Vagina (tissue), 2 donors: ENCODE results near the gene PRKACG.

Experiments
- POLR2A ChIP-seq, 2 donors: fragments of 450-650 bp; IDR thresholded peaks; one replicate each; pipeline ENCODE4 v1.6.1; 2017; ENCODE audit warnings: antibody characterized with exemption in 2 of 2, mild to moderate bottlenecking in 2 of 2, moderate library complexity in 2 of 2
- POLR2AphosphoS5 ChIP-seq, 2 donors: sonication (generic); formaldehyde crosslinking; IDR thresholded peaks; one replicate each; pipeline ENCODE4 v1.9.0; 2017; ENCODE audit warnings: antibody characterized with exemption in 2 of 2, mild to moderate bottlenecking in 2 of 2, low read depth in 1 of 2; ENCODE audit not compliant: insufficient read depth in 1 of 2
- TF ChIP-seq, protein P1 (sequence below), 3 experiments: fragments of 450-650 bp in 2 of 3; fragments of 200-600 bp in 1 of 3; sonication (generic) in 1 of 3; IDR thresholded peaks; one replicate each; pipeline ENCODE4 v1.5.1; 2017 to 2019; ENCODE audit warnings: antibody characterized with exemption in 3 of 3, mild to moderate bottlenecking in 2 of 3, moderate library complexity in 2 of 3

DNA sequence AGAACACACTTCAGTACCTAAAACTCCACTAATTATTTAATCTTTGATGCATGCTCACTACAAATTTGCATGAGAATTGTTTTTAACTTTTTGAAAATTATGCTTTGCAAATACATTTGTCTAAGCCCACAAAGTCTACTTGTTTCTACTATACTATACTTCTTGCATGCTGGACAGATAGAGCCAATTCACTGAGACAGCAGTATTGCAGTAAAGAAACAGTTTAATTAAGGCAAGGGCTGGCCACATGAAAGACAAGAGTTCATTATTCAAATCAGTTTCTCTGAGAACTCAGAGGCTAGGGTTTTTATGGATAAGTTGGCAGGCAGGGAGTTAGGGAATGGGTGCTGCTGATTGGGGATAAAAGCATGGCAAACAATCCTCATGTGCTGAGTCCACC is 15.6 kb upstream of the PRKACG start:
- TF ChIP-seq POLR2AphosphoS5 (IDR thresholded peaks at IDR 0.05; ENCODE audit: insufficient read depth in 1 of 2, low read depth in 1 of 2) (no peak), POLR2A (IDR thresholded peaks at IDR 0.05) (no peak)
- TF ChIP-seq, protein P1, sequence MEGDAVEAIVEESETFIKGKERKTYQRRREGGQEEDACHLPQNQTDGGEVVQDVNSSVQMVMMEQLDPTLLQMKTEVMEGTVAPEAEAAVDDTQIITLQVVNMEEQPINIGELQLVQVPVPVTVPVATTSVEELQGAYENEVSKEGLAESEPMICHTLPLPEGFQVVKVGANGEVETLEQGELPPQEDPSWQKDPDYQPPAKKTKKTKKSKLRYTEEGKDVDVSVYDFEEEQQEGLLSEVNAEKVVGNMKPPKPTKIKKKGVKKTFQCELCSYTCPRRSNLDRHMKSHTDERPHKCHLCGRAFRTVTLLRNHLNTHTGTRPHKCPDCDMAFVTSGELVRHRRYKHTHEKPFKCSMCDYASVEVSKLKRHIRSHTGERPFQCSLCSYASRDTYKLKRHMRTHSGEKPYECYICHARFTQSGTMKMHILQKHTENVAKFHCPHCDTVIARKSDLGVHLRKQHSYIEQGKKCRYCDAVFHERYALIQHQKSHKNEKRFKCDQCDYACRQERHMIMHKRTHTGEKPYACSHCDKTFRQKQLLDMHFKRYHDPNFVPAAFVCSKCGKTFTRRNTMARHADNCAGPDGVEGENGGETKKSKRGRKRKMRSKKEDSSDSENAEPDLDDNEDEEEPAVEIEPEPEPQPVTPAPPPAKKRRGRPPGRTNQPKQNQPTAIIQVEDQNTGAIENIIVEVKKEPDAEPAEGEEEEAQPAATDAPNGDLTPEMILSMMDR (IDR thresholded peaks at IDR 0.05): no peak
